Activated naive CD8-positive, alpha-beta T cell treated with anti-CD3 and anti-CD28 coated beads for 36 hours (primary cell): Measurements from ENCODE around the gene CDC42. TPM values are rescaled to one million over a fixed set of nuclear protein-coding genes. Genes with fewer than 3 reads are reported as not detected.
"Not testable (repeated sequence)": the region's sequence is repeated elsewhere in the genome, so short reads cannot be mapped to it uniquely, and the experiment has no call there.

Experiments used
- DNase-seq: peaks from one replicate; pipeline ENCODE4 v3.0.0; 2021
- H3K27ac Mint-ChIP-seq: one replicate; pipeline ENCODE4 v1.8.0; 2022; ENCODE audit warnings: mild to moderate bottlenecking, moderate library complexity, mixed read lengths
- H3K27me3 Mint-ChIP-seq: one replicate; pipeline ENCODE4 v1.8.0; 2022; ENCODE audit warnings: mild to moderate bottlenecking, mixed read lengths
- H3K36me3 Mint-ChIP-seq: one replicate; pipeline ENCODE4 v1.8.0; 2021; ENCODE audit warnings: mild to moderate bottlenecking, mixed read lengths
- H3K4me1 Mint-ChIP-seq: one replicate; pipeline ENCODE4 v1.8.0; 2021; ENCODE audit warnings: mixed read lengths
- H3K4me3 Mint-ChIP-seq: one replicate; pipeline ENCODE4 v1.8.0; 2022; ENCODE audit warnings: mild to moderate bottlenecking, moderate library complexity, mixed read lengths
- H3K9me3 Mint-ChIP-seq: one replicate; pipeline ENCODE4 v1.8.0; 2022; ENCODE audit warnings: mixed read lengths
- total RNA-seq, 2 experiments: library from RNA; stranded (reverse); gene quantifications; one replicate each; pipeline ENCODE4 v1.2.3, GENCODE V29; 2021

Gene CDC42
- 100 to 1,000 TPM; 301 to 302 TPM for total RNA-seq

DNA sequence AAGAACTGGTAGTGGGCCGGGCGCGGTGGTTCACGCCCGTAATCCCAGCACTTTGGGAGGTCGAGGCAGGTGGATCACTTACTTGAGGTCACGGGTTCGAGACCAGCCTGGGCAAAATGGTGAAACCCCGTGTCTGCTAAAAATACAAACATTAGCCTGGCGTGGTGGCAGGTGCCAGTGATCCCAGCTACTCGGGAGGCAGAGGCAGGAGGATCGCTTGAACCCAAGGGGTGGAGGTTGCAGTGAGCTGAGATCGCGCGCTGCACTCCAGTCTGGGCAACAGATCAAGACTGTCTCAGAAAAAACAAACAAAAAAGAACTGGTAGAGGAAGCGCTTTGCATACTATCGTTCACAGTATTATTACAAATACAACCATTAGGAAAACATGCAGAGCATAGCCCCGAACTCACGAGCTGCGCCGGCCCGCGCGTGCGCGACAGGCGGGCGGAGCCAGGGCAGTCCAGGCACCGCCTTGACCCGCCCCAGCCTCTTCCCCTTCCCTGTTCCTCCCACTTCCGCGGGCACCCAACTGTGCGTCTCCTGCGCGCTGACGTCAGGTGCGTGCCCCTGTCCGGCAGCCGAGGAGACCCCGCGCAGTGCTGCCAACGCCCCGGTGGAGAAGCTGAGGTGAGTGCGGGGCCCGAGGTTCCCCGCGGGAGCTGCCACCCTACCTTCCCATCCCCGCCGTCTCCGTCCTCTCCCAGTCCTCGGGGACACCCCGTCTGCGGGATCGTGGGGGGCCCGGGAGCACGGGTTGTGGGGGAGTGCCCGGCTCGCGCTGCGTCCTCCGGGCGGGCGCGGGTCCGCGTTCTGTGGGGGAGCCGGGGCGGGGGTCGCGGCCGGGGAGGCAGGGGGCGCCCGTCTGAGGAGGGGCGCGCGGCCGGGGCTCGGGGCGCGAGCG lies at the start of gene CDC42:
Gene CDC42, plus strand, starts transcription at position 595 of the 902 bp plus-strand sequence. CDS start 25,770 bp downstream, outside the sequence.
- peaks cover 3% of the 10 kb centered on the region for H3K9me3 Mint-ChIP-seq
- peak within 1 kb of the TSS; percentile 98 for H3K27ac Mint-ChIP-seq
- H3K4me3 Mint-ChIP-seq: peak within 1 kb of the TSS; percentile 95
- no peaks in the 10 kb centered on the region for H3K27me3 Mint-ChIP-seq
- peaks cover 53% of the 10 kb centered on the region for H3K4me1 Mint-ChIP-seq
- H3K36me3 Mint-ChIP-seq: peaks cover 36% of the 10 kb centered on the region
- DNase-seq: peak; percentile 98

DNA sequence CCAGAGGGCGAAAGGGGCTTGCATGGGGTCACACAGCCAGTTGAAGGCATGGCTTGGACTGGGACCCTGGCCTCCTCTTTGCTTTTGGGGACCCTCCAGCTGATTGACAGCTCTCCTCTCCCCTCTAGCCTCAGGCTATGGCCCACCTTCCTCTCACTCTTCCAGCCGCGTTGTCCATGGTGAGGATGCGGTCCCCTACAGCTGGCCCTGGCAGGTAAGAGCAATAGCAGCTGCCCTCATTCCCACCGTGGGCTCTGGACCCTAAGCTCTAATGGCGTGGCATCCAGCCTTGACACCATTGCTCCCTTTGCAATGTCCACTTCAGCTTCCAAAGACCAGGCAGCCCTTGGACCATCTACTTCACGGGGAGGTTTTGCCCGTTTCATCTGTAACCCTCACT lies 49.6 kb upstream of the CDC42 start:
- not testable (repeated sequence) for DNase-seq, H3K36me3 Mint-ChIP-seq, H3K9me3 Mint-ChIP-seq, H3K4me1 Mint-ChIP-seq, H3K27ac Mint-ChIP-seq, H3K27me3 Mint-ChIP-seq, H3K4me3 Mint-ChIP-seq

DNA sequence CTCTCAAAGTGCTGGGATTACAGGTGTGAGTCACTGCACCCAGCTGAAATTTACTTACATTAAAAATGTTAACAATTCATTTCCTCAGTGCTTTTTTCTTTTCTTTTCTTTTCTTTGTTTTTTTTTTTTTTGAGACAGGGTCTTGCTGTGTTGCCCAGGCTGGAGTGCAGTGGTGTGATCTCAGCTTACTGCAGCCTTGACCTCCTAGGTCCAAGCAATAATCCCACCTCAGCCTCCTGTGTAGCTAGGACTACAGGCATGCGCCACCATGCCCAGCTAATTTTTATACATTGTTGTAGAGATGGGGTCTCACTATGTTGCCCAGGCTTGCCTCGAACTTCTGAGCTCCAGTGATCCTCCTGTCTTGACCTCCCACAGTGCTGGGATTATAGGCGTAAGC lies 48.5 kb upstream of the CDC42 start:
- not testable (repeated sequence) for DNase-seq, H3K4me1 Mint-ChIP-seq, H3K4me3 Mint-ChIP-seq, H3K27ac Mint-ChIP-seq, H3K27me3 Mint-ChIP-seq, H3K36me3 Mint-ChIP-seq, H3K9me3 Mint-ChIP-seq

- not testable (repeated sequence) for H3K9me3 Mint-ChIP-seq, H3K4me1 Mint-ChIP-seq, H3K36me3 Mint-ChIP-seq, H3K27ac Mint-ChIP-seq, H3K27me3 Mint-ChIP-seq, H3K4me3 Mint-ChIP-seq
- DNase-seq: peak; percentile 39
Observed at GRCh38 chr1:22005261-22006149, 47.0 kb upstream of the CDC42 start.

GRCh38 chr1:22006736-22007135 lies 45.8 kb upstream of the CDC42 start:
- H3K36me3 Mint-ChIP-seq: not testable (repeated sequence)

DNA sequence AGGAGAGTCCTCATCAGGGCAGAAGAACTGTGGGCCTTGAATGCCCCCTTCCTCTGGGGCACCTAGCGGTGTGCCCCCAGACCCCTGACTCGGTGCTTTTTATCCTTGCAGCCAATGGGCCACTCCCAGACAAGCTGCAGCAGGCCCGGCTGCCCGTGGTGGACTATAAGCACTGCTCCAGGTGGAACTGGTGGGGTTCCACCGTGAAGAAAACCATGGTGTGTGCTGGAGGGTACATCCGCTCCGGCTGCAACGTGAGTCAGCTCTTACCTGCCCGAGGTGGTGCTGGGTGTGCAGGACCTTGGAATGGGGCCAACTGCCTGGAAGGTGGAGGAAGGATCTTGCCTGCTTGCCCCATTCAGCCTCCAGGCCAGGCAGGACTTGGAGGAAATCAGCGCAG lies 45.2 kb upstream of the CDC42 start:
- not testable (repeated sequence) for H3K9me3 Mint-ChIP-seq, H3K27ac Mint-ChIP-seq, H3K4me3 Mint-ChIP-seq, H3K27me3 Mint-ChIP-seq, H3K4me1 Mint-ChIP-seq, H3K36me3 Mint-ChIP-seq, DNase-seq

More at GRCh38 chr1:22006736-22007135, 45.8 kb upstream of the CDC42 start:
- H3K4me3 Mint-ChIP-seq, H3K4me1 Mint-ChIP-seq, DNase-seq, H3K27ac Mint-ChIP-seq, H3K27me3 Mint-ChIP-seq, H3K9me3 Mint-ChIP-seq: not testable (repeated sequence)

DNA sequence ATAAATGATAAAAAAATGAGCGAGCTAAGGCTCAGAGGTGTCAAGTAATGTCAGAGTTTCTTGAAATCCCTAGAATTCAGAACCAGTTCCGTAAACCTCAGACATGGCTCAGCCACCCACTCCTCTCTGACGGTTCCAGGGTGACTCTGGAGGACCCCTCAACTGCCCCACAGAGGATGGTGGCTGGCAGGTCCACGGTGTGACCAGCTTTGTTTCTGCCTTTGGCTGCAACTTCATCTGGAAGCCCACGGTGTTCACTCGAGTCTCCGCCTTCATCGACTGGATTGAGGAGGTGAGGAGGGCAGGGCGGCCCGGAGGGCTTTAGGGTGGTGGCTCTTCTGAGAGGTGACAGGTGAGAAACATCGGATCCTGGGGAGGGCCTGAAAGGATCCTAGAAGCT lies 42.9 kb upstream of the CDC42 start:
- not testable (repeated sequence) for H3K36me3 Mint-ChIP-seq, H3K27me3 Mint-ChIP-seq, H3K27ac Mint-ChIP-seq, H3K9me3 Mint-ChIP-seq, H3K4me1 Mint-ChIP-seq, DNase-seq, H3K4me3 Mint-ChIP-seq

GRCh38 chr1:22012752-22013151 lies 39.8 kb upstream of the CDC42 start:
- not testable (repeated sequence) for H3K4me3 Mint-ChIP-seq, DNase-seq, H3K27ac Mint-ChIP-seq, H3K27me3 Mint-ChIP-seq, H3K4me1 Mint-ChIP-seq, H3K36me3 Mint-ChIP-seq, H3K9me3 Mint-ChIP-seq

GRCh38 chr1:22014575-22015206 lies 37.8 kb upstream of the CDC42 start:
- H3K27me3 Mint-ChIP-seq, H3K9me3 Mint-ChIP-seq, H3K36me3 Mint-ChIP-seq, DNase-seq, H3K4me3 Mint-ChIP-seq, H3K27ac Mint-ChIP-seq: not testable (repeated sequence)
- H3K4me1 Mint-ChIP-seq: peaks cover 12% of the 10 kb centered on the region

GRCh38 chr1:22018583-22019559 lies 33.6 kb upstream of the CDC42 start:
- H3K4me1 Mint-ChIP-seq: peaks cover 20% of the 10 kb centered on the region
- peak overlapping the region; percentile 30 for H3K4me3 Mint-ChIP-seq
- H3K9me3 Mint-ChIP-seq: no peaks in the 10 kb centered on the region
- peaks cover 3% of the 10 kb centered on the region for H3K36me3 Mint-ChIP-seq
- peak; percentile 61 for DNase-seq
- no peaks in the 10 kb centered on the region for H3K27me3 Mint-ChIP-seq
- peak overlapping the region; percentile 57 for H3K27ac Mint-ChIP-seq

- Mint-ChIP-seq H3K9me3 (no peaks in the 10 kb centered on the region), H3K36me3 (peaks cover 6% of the 10 kb centered on the region), H3K4me1 (peaks cover 31% of the 10 kb centered on the region), H3K27ac (no peak overlapping the region), H3K4me3 (no peak overlapping the region), H3K27me3 (no peaks in the 10 kb centered on the region)
- no peak for DNase-seq
Observed at GRCh38 chr1:22021061-22021460, 31.4 kb upstream of the CDC42 start.

DNA sequence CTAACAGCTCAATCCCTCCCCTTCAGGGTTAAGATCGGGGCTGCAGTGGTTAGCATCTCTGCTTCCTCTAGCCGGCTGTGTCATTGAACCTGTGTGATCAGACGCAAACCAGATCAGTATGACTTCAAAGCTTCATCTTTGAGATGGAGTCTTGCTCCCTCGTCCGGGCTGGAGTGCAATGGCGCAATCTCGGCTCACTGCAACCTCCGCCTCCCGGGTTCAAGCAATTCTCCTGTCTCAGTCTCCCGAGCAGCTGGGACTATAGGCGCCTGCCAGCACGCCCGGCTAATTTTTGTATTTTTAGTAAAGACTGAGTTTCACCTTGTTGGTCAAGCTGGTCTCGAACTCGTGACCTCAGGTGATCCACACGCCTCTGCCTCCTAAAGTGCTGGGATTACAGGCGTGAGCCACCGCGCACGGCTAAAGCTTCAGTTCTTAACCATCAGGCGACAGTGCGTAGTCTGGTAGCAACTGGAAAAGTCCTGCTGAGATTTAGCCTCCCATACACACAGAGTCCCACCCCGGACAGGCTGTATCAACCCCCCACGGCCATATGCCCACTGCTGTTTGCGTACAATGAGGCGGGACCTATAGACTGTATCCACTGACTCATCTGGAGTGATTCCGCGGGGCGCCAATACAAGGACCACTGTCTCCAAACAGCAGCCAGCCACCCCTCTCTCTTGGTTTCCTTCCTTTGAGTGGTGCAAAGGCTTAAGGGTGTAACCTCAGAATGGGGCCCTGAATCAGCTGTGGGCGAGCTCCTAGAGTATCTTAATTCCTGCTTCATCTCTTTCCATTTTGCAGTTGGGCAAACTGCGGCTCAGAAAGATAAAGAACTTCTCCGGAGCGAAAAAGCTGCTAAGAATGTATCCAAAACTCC lies 27.8 kb upstream of the CDC42 start:
- Mint-ChIP-seq H3K9me3 (no peaks in the 10 kb centered on the region), H3K27ac (peak overlapping the region; percentile 99), H3K4me3 (peak overlapping the region; percentile 98), H3K4me1 (peaks cover 44% of the 10 kb centered on the region), H3K27me3 (no peaks in the 10 kb centered on the region), H3K36me3 (peaks cover 11% of the 10 kb centered on the region)
- DNase-seq: peak; percentile 84

DNA sequence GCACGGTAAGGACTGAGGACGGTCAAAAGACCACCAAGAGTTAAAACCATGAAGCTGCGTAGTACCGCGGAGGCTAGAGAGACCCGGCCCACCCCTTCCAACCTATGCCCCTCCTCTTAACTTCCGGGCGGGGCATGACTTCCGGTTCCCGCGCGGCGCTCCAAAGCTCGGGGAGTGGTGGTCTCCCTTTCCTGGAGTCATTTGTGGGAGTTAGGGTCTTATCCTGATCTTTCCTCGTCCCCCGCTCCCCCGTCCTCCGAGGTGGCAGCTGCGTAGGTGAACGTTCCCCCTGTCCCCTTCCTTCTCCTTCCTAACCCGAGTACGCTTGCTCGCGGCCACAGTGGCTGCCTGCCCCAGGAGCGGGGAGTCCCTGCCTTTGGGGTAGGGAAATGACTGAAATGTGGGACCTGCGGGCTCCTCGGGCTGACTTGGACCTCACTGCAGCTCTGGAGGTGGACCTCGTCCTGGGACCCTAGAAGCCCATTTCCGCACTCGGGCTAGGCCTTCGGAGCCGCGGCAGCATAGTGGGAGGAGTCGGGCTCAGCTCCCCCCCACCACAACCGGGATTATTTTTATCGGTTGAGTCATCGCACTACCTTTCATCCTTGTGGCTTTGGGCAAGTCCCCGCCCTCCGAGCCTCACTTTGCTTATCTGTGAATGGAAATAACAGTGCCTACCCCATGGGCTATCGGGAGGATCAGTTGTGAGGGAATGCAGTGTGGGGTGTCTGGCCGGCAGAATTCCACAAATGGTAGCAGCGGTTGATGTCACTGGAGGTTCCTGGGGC lies 26.9 kb upstream of the CDC42 start:
- H3K27ac Mint-ChIP-seq: peak overlapping the region; percentile 99
- peaks cover 11% of the 10 kb centered on the region for H3K36me3 Mint-ChIP-seq
- H3K4me1 Mint-ChIP-seq: peaks cover 51% of the 10 kb centered on the region

More for the DNA sequence above, 26.9 kb upstream of the CDC42 start:
- no peaks in the 10 kb centered on the region for H3K27me3 Mint-ChIP-seq
- peak; percentile 86 for DNase-seq
- no peaks in the 10 kb centered on the region for H3K9me3 Mint-ChIP-seq
- H3K4me3 Mint-ChIP-seq: peak overlapping the region; percentile 98
